ENCODE measurements around the gene XRN2. TPM values are rescaled to one million over a fixed set of nuclear protein-coding genes. Genes with fewer than 3 reads are reported as not detected.

The XRN2 gene
- total RNA-seq, 2 experiments from 2014 or later: 76.5 to 81.9 TPM

GRCh38 chr20:21273755-21274386 lies 29.3 kb upstream of the XRN2 start:
- peaks cover 14% of the 10 kb centered on the region for H3K27me3 Mint-ChIP-seq (ENCODE audit: low read depth)
- no peaks in the 10 kb centered on the region for H3K36me3 Mint-ChIP-seq (ENCODE audit: low read depth)
- intact Hi-C loops (cut with micrococcal nuclease): no loop called here
- no peak overlapping the region for H3K27ac Mint-ChIP-seq
- H3K9me3 Mint-ChIP-seq: peaks cover 3% of the 10 kb centered on the region
- H3K4me3 Mint-ChIP-seq: no peak overlapping the region
- DNase-seq: no peak
- CTCF ChIA-PET: no interaction called here
- H3K4me1 Mint-ChIP-seq (ENCODE audit: low read depth): no peaks in the 10 kb centered on the region

DNA sequence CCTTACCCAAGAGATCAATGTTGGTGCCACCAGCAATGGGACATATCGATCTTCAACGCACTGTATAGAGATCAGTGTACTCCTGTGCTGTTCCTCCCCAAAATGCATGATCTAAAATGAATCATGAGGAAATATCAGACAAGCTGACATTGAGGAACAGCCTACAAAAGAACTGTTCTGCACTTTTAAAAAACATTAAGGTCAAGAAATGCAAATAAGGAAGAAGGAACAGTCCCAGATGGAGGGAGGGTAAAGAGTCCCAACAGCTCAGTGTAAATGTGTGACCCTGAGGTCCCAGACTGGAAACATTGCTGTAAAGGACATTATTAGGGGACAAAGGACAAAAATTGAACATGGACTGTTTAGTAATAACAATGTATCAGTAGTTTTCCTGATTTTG lies 24.3 kb upstream of the XRN2 start:
- Mint-ChIP-seq H3K27ac (no peak overlapping the region), H3K9me3 (no peaks in the 10 kb centered on the region), H3K36me3 (ENCODE audit: low read depth) (no peaks in the 10 kb centered on the region), H3K4me3 (no peak overlapping the region), H3K27me3 (ENCODE audit: low read depth) (peaks cover 17% of the 10 kb centered on the region), H3K4me1 (ENCODE audit: low read depth) (no peaks in the 10 kb centered on the region)
- CTCF ChIA-PET: no interaction called here
- DNase-seq: no peak
- intact Hi-C loops (cut with micrococcal nuclease): no loop called here

GRCh38 chr20:21279706-21280521 lies 23.2 kb upstream of the XRN2 start:
- no peaks in the 10 kb centered on the region for H3K36me3 Mint-ChIP-seq (ENCODE audit: low read depth)
- DNase-seq: no peak
- no peaks in the 10 kb centered on the region for H3K4me1 Mint-ChIP-seq (ENCODE audit: low read depth)
- H3K9me3 Mint-ChIP-seq: no peaks in the 10 kb centered on the region
- H3K4me3 Mint-ChIP-seq: no peak overlapping the region
- intact Hi-C loops (cut with micrococcal nuclease): no loop called here
- peaks cover 14% of the 10 kb centered on the region for H3K27me3 Mint-ChIP-seq (ENCODE audit: low read depth)
- CTCF ChIA-PET: no interaction called here
- H3K27ac Mint-ChIP-seq: no peak overlapping the region

DNA sequence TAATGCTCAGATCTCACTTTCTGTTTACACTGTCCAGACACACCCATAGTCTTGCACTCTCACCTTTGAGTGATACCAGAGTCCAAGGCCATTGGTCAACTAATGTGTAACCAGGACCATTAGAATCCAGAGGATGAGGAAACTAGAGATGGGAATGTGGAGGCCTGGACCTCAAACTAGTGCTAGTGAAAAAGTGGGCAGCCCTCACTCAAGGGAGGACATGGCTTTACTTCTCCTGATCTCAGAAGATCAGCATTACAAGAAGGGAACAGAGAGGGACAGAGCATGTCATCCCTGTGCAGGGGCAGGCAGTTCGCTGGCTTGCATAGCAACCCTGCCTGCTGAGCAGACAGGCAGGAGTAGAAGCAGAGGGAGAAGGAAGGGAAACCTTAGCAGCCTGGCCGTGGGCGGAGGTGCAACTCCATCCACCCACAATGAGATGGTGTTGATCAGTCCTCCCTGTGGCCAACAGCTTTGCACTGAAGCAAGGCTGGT lies 22.6 kb upstream of the XRN2 start:
- CTCF ChIA-PET: no interaction called here
- DNase-seq: no peak
- Mint-ChIP-seq H3K27me3 (ENCODE audit: low read depth) (peaks cover 16% of the 10 kb centered on the region), H3K4me1 (ENCODE audit: low read depth) (no peaks in the 10 kb centered on the region), H3K36me3 (ENCODE audit: low read depth) (no peaks in the 10 kb centered on the region), H3K9me3 (no peaks in the 10 kb centered on the region), H3K27ac (no peak overlapping the region), H3K4me3 (no peak overlapping the region)
- intact Hi-C loops (cut with micrococcal nuclease): no loop called here

- no peak for DNase-seq
- no peak overlapping the region for H3K4me3 Mint-ChIP-seq
- no peaks in the 10 kb centered on the region for H3K36me3 Mint-ChIP-seq (ENCODE audit: low read depth)
- H3K4me1 Mint-ChIP-seq (ENCODE audit: low read depth): no peaks in the 10 kb centered on the region
- no peak overlapping the region for H3K27ac Mint-ChIP-seq
- CTCF ChIA-PET: no interaction called here
- H3K27me3 Mint-ChIP-seq (ENCODE audit: low read depth): peaks cover 15% of the 10 kb centered on the region
- intact Hi-C loops (cut with micrococcal nuclease): no loop called here
- no peaks in the 10 kb centered on the region for H3K9me3 Mint-ChIP-seq
These were observed 16.4 kb upstream of the XRN2 start for GRCh38 chr20:21286775-21287174.

GRCh38 chr20:21288587-21289370 lies 14.4 kb upstream of the XRN2 start:
- Mint-ChIP-seq H3K36me3 (ENCODE audit: low read depth) (no peaks in the 10 kb centered on the region), H3K4me3 (no peak overlapping the region), H3K4me1 (ENCODE audit: low read depth) (no peaks in the 10 kb centered on the region), H3K27ac (no peak overlapping the region), H3K9me3 (no peaks in the 10 kb centered on the region), H3K27me3 (ENCODE audit: low read depth) (peaks cover 18% of the 10 kb centered on the region)
- intact Hi-C loops (cut with micrococcal nuclease): no loop called here
- DNase-seq: no peak
- CTCF ChIA-PET: interaction anchor here (1.3 kb wide), 1 partner anchor 229 kb away, joined by 3 read pairs; no protein-coding TSS in a partner anchor

GRCh38 chr20:21289651-21290050 lies 13.5 kb upstream of the XRN2 start:
- intact Hi-C loops (cut with micrococcal nuclease): no loop called here
- DNase-seq: no peak
- Mint-ChIP-seq H3K4me3 (no peak overlapping the region), H3K36me3 (ENCODE audit: low read depth) (no peaks in the 10 kb centered on the region), H3K27ac (no peak overlapping the region), H3K27me3 (ENCODE audit: low read depth) (peaks cover 16% of the 10 kb centered on the region), H3K4me1 (ENCODE audit: low read depth) (no peaks in the 10 kb centered on the region), H3K9me3 (no peaks in the 10 kb centered on the region)
- CTCF ChIA-PET: no interaction called here

GRCh38 chr20:21291026-21291425 lies 12.1 kb upstream of the XRN2 start:
- Mint-ChIP-seq H3K27ac (no peak overlapping the region), H3K9me3 (no peaks in the 10 kb centered on the region), H3K36me3 (ENCODE audit: low read depth) (no peaks in the 10 kb centered on the region), H3K4me3 (no peak overlapping the region), H3K4me1 (ENCODE audit: low read depth) (no peaks in the 10 kb centered on the region), H3K27me3 (ENCODE audit: low read depth) (peaks cover 11% of the 10 kb centered on the region)
- no peak for DNase-seq
- CTCF ChIA-PET: no interaction called here
- intact Hi-C loops (cut with micrococcal nuclease): no loop called here

- intact Hi-C loops (cut with micrococcal nuclease): no loop called here
- CTCF ChIA-PET: interaction anchor here (0.7 kb wide), 1 partner anchor 29 kb away, joined by 8 read pairs; no protein-coding TSS in a partner anchor
- no peak for DNase-seq
- Mint-ChIP-seq H3K9me3 (no peaks in the 10 kb centered on the region), H3K27ac (no peak overlapping the region), H3K36me3 (ENCODE audit: low read depth) (no peaks in the 10 kb centered on the region), H3K4me1 (ENCODE audit: low read depth) (no peaks in the 10 kb centered on the region), H3K4me3 (no peak overlapping the region), H3K27me3 (ENCODE audit: low read depth) (peaks cover 5% of the 10 kb centered on the region)
These were observed 8.4 kb upstream of the XRN2 start for GRCh38 chr20:21294755-21295154.

DNA sequence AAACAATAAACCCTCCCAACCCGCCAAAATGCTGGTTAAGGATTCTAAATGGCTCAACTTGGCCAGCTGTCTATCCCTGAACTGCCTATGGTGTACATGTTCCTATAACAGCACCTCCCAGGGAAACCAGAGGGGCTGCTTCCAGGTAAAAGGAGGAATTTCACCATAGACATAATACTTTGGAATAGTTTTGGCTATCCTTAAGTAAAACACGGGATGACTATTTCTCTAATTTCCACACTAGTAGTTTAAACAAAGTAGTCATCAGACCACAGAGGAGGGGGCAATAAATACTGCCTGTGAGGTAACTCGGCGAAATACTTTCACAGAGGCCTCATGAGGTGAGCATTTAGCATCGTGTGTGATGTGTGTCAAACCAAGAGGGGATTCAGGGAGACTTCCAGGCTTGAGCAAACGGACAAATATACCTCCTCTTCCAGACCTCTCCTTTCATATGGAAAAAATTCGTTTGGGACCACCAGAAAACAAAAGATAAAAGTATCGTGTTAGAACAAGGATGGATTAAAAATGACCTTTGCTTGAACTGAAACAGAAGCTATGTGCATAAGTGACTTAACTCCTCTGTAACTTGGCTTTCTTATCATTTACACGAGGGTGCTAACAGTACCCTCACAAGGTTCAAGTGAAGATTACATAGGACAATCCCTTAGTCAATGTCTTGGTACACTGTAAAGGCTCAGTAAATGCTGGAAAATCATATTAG lies 1.0 kb upstream of the XRN2 start:
- CTCF ChIA-PET: interaction anchor here (0.9 to 1.6 kb wide), 3 partner anchors 66 to 203 kb away, joined by 3 to 4 read pairs (median 3); no protein-coding TSS in a partner anchor
- DNase-seq: no peak
- peaks cover 14% of the 10 kb centered on the region for H3K36me3 Mint-ChIP-seq (ENCODE audit: low read depth)
- H3K27ac Mint-ChIP-seq: peak overlapping the region; percentile 96
- intact Hi-C loops (cut with micrococcal nuclease): loop anchor here (2.0 to 10.0 kb wide), 2 partner anchors 93 to 847 kb away; no protein-coding TSS in a partner anchor
- H3K4me1 Mint-ChIP-seq (ENCODE audit: low read depth): peaks cover 23% of the 10 kb centered on the region
- H3K4me3 Mint-ChIP-seq: peak overlapping the region; percentile 94
- H3K9me3 Mint-ChIP-seq: no peaks in the 10 kb centered on the region
- H3K27me3 Mint-ChIP-seq (ENCODE audit: low read depth): no peaks in the 10 kb centered on the region

DNA sequence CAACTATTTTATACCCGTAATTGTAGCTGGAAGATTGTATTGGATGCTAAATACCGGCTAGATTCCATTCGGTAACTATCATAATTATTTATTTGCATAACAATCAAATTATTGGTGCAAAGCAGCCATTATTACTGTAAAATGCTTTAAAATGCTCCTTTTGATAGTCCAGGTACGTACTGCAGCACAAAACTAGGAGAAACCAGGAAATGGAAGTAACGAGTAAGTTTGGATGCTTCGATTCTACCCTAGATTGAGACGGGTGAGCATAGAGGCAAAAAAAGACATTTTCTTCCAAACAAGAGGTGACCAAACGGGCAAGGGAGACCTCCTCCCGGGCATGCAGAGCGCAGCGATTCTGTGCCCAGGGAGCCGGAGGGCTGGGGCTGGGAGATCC lies 469 bp upstream of the XRN2 start:
- peaks cover 26% of the 10 kb centered on the region for H3K4me1 Mint-ChIP-seq (ENCODE audit: low read depth)
- intact Hi-C loops (cut with micrococcal nuclease): loop anchor here (1.0 to 10.0 kb wide), 7 partner anchors 23 to 848 kb away; partner anchors contain the start of gene RALGAPA2
- H3K36me3 Mint-ChIP-seq (ENCODE audit: low read depth): peaks cover 14% of the 10 kb centered on the region
- no peaks in the 10 kb centered on the region for H3K9me3 Mint-ChIP-seq
- no peaks in the 10 kb centered on the region for H3K27me3 Mint-ChIP-seq (ENCODE audit: low read depth)
- DNase-seq: no peak
- peak overlapping the region; percentile 94 for H3K4me3 Mint-ChIP-seq
- CTCF ChIA-PET: interaction anchor here (1.1 to 1.6 kb wide), 2 partner anchors 67 to 202 kb away, joined by 3 to 4 read pairs; no protein-coding TSS in a partner anchor
- peak overlapping the region; percentile 96 for H3K27ac Mint-ChIP-seq

Data from activated naive CD4-positive, alpha-beta T cell treated with anti-CD3 and anti-CD28 coated beads for 36 hours (primary cell).